Osteoblast (primary cell): Measurements from ENCODE around the gene GRAMD1A. TPM values are rescaled to one million over a fixed set of nuclear protein-coding genes. Genes with fewer than 3 reads are reported as not detected.
"Not testable (repeated sequence)": the region's sequence is repeated elsewhere in the genome, so short reads cannot be mapped to it uniquely, and the experiment has no call there.

Experiments
- DNase-seq: peaks from one replicate; pipeline ENCODE4 v3.0.0; 2011; ENCODE audit warnings: low spot score, mixed read lengths; ENCODE audit not compliant: insufficient read length; ENCODE audit errors: missing footprints
- H2AFZ ChIP-seq: 2 replicates; pipeline ENCODE4 v1.6.0; 2011; ENCODE audit warnings: mild to moderate bottlenecking, low read length
- H3K27ac ChIP-seq: 2 replicates; pipeline ENCODE4 v1.5.1; 2011; ENCODE audit warnings: mild to moderate bottlenecking, low read depth, low read length, moderate library complexity
- H3K27me3 ChIP-seq: 2 replicates; pipeline ENCODE4 v1.6.0; 2012; ENCODE audit warnings: mild to moderate bottlenecking, control low read depth, inconsistent platforms, low read length, moderate library complexity; ENCODE audit not compliant: insufficient read depth
- H3K36me3 ChIP-seq: 2 replicates; pipeline ENCODE4 v1.5.1; 2011; ENCODE audit warnings: mild to moderate bottlenecking, low read length, control low read depth, moderate library complexity; ENCODE audit not compliant: insufficient read depth
- H3K4me1 ChIP-seq: 2 replicates; pipeline ENCODE4 v1.5.1; 2011; ENCODE audit warnings: mild to moderate bottlenecking, low read length, control low read depth, moderate library complexity; ENCODE audit not compliant: insufficient read depth
- H3K4me2 ChIP-seq: 2 replicates; pipeline ENCODE4 v1.6.0; 2011; ENCODE audit warnings: mild to moderate bottlenecking, low read length; ENCODE audit not compliant: insufficient read depth
- H3K4me3 ChIP-seq: fragments of 200-600 bp; sonication (generic); 3 replicates; pipeline ENCODE4 v1.5.1; 2012; ENCODE audit warnings: mild to moderate bottlenecking, low read length, inconsistent platforms; ENCODE audit not compliant: insufficient read depth
- H3K79me2 ChIP-seq: 2 replicates; pipeline ENCODE4 v1.6.0; 2012; ENCODE audit warnings: mild to moderate bottlenecking, low read length, control low read depth, inconsistent platforms; ENCODE audit not compliant: insufficient read depth
- H3K9me3 ChIP-seq: 2 replicates; pipeline ENCODE4 v1.5.1; 2011; ENCODE audit warnings: low read depth, low read length, control low read depth
- H4K20me1 ChIP-seq: 2 replicates; pipeline ENCODE4 v1.6.0; 2012; ENCODE audit warnings: mild to moderate bottlenecking, low read length, control low read depth; ENCODE audit not compliant: insufficient read depth
- CTCF ChIP-seq: IDR thresholded peaks from 2 replicates; pipeline ENCODE4 v1.5.1; 2011; ENCODE audit warnings: mild to moderate bottlenecking, low read depth, low read length, moderate library complexity; ENCODE audit errors: extremely low read depth
- total RNA-seq: library from RNA; depleted of rRNA; stranded (reverse); fragments of >200 nt; gene quantifications from 2 replicates; pipeline ENCODE4 v1.2.3, GENCODE V29; 2012

GRAMD1A gene
- total RNA-seq, 1 donor = 29.7 TPM

- peaks cover 42% of the 10 kb centered on the region for H3K36me3 ChIP-seq
- no peak overlapping the region for H3K27ac ChIP-seq
- TF ChIP-seq CTCF = no peak
Observed at GRCh38 chr19:35025969-35026368, 25.8 kb downstream of the GRAMD1A start.

GRCh38 chr19:35026418-35026817 is 26.3 kb downstream of the GRAMD1A start:
- H3K4me3 ChIP-seq = no peak overlapping the region
- H3K27me3 ChIP-seq = no peaks in the 10 kb centered on the region
- H3K79me2 ChIP-seq = no peaks in the 10 kb centered on the region
- H3K4me1 ChIP-seq = peaks cover 5% of the 10 kb centered on the region
- no peak for TF ChIP-seq CTCF
- no peak overlapping the region for H3K27ac ChIP-seq
- H3K9me3 ChIP-seq = no peaks in the 10 kb centered on the region
- peaks cover 37% of the 10 kb centered on the region for H3K36me3 ChIP-seq
- no peak overlapping the region for H2AFZ ChIP-seq
- H3K4me2 ChIP-seq = no peak overlapping the region
- DNase-seq = peak; percentile 76
- no peaks in the 10 kb centered on the region for H4K20me1 ChIP-seq

More at GRCh38 chr19:35025969-35026368, 25.8 kb downstream of the GRAMD1A start:
- Histone ChIP-seq H3K4me2 (no peak overlapping the region), H3K79me2 (no peaks in the 10 kb centered on the region), H3K4me3 (no peak overlapping the region), H3K27me3 (no peaks in the 10 kb centered on the region), H2AFZ (no peak overlapping the region), H3K4me1 (peaks cover 5% of the 10 kb centered on the region), H3K9me3 (no peaks in the 10 kb centered on the region), H4K20me1 (no peaks in the 10 kb centered on the region)
- DNase-seq = peak; percentile 45

DNA sequence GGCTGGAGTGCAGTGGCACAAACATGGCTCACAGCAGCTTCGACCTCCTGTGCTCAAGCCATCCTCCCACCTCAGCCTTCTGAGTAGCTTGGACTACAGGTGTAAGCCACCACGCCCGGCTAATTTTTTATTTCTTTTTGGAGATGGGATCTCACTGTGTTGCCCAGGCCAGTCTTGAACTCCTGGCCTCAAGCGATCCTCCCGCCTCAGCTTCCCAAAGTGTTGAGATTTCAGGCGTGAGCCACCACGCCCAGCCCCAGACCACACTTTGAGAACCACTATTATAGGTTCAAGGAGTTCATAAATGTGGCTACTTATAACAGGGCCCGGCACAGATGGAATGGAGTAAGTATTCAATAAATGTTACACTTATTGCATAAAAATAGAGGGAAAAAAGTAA is 26.9 kb downstream of the GRAMD1A start:
- H2AFZ ChIP-seq = no peak overlapping the region
- no peaks in the 10 kb centered on the region for H3K79me2 ChIP-seq
- no peak overlapping the region for H3K27ac ChIP-seq
- no peak overlapping the region for H3K4me3 ChIP-seq
- H3K27me3 ChIP-seq = no peaks in the 10 kb centered on the region
- peaks cover 5% of the 10 kb centered on the region for H3K4me1 ChIP-seq
- no peak overlapping the region for H3K4me2 ChIP-seq
- H4K20me1 ChIP-seq = no peaks in the 10 kb centered on the region
- no peak for DNase-seq
- no peak for TF ChIP-seq CTCF
- no peaks in the 10 kb centered on the region for H3K9me3 ChIP-seq
- H3K36me3 ChIP-seq = peaks cover 34% of the 10 kb centered on the region

DNA sequence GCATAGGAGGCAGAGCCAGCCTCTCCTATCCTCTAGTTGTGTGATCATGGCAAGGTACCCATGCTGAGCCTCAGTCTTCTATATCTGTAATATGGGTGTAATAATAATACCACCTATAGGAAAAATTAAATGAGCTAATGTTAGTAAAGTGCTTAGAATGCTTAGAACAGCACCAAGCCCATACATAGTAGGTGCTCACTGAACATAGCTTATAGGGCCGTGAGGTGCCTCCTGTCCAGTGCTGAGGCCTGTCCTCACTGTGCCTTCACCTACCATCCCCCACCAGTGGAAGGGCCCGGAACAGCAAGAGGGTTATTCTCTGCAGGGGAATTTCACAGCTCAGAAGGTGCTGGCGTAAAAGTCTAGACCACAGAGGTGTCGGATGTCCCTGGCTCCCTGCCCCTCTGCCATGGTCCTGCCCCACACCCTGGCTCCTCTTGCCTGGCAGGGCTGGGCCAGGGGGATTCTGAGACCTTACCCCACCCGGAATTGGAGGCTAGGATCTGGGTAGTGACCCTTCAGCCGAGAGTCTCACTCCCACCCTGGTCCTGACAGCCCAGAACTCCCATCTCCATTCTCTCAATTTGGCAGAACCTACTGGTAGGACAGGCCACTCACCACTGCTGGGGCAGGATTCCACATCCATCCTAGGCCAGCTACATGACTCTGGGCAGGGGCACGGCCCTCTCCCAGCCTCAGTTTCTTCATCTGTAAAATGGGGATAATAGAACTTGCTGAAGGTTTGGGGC is 27.9 kb downstream of the GRAMD1A start:
- H3K79me2 ChIP-seq = no peaks in the 10 kb centered on the region
- H4K20me1 ChIP-seq = no peaks in the 10 kb centered on the region
- H3K36me3 ChIP-seq = peaks cover 32% of the 10 kb centered on the region
- no peak overlapping the region for H2AFZ ChIP-seq
- H3K27ac ChIP-seq = no peak overlapping the region
- DNase-seq = peak; percentile 88
- peaks cover 5% of the 10 kb centered on the region for H3K4me1 ChIP-seq
- no peak overlapping the region for H3K4me2 ChIP-seq
- no peak overlapping the region for H3K4me3 ChIP-seq
- no peak for TF ChIP-seq CTCF
- no peaks in the 10 kb centered on the region for H3K27me3 ChIP-seq
- no peaks in the 10 kb centered on the region for H3K9me3 ChIP-seq

DNA sequence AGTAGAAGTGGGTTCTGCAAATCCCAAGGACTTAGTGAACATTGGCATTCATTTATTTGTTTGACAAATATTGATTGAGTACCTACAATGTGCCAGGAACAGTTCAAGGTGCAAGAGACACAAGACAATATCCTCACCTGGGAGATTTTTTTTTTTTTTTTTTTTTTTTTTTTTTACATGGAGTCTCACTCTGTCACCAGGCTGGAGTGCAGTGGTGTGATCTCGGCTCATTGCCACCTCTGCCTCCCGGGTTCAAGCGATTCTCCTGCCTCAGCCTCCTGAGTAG is 28.4 kb downstream of the GRAMD1A start:
- not testable (repeated sequence) for H3K4me2 ChIP-seq, H3K4me1 ChIP-seq, H2AFZ ChIP-seq, H4K20me1 ChIP-seq, H3K9me3 ChIP-seq, H3K27ac ChIP-seq, H3K4me3 ChIP-seq, DNase-seq, H3K27me3 ChIP-seq, H3K79me2 ChIP-seq
- peaks cover 27% of the 10 kb centered on the region for H3K36me3 ChIP-seq

- not testable (repeated sequence) for H3K4me2 ChIP-seq, H3K4me1 ChIP-seq, H2AFZ ChIP-seq, H3K27me3 ChIP-seq, H4K20me1 ChIP-seq, H3K9me3 ChIP-seq, H3K79me2 ChIP-seq, H3K4me3 ChIP-seq, H3K27ac ChIP-seq
- peaks cover 20% of the 10 kb centered on the region for H3K36me3 ChIP-seq
- DNase-seq = peak; percentile 91
Observed at GRCh38 chr19:35029275-35029736, 29.2 kb downstream of the GRAMD1A start.
